ENCODE results near the gene HEXD.

HEXD gene

GRCh38 chr17:82382933-82383255 lies 35.3 kb upstream of the HEXD start:
- DNase-seq = no peak

GRCh38 chr17:82383411-82383810 lies 34.7 kb upstream of the HEXD start:
- no peak for DNase-seq

- DNase-seq = no peak
Observed at GRCh38 chr17:82384051-82384729, 34.0 kb upstream of the HEXD start.

- DNase-seq = peak; percentile 57
Observed at GRCh38 chr17:82384730-82385481, 33.2 kb upstream of the HEXD start.

- no peak for DNase-seq
Observed at GRCh38 chr17:82385559-82386254, 32.4 kb upstream of the HEXD start.

- no peak for DNase-seq
Observed at GRCh38 chr17:82386255-82386831, 31.8 kb upstream of the HEXD start.

GRCh38 chr17:82386881-82387704 lies 31.1 kb upstream of the HEXD start:
- DNase-seq = no peak

GRCh38 chr17:82387705-82388106 lies 30.4 kb upstream of the HEXD start:
- DNase-seq = no peak

GRCh38 chr17:82388223-82388921 lies 29.8 kb upstream of the HEXD start:
- no peak for DNase-seq

- no peak for DNase-seq
Observed at GRCh38 chr17:82388922-82389283, 29.2 kb upstream of the HEXD start.

- DNase-seq = no peak
Observed at GRCh38 chr17:82389379-82389778, 28.8 kb upstream of the HEXD start.

- no peak for DNase-seq
Observed at GRCh38 chr17:82390015-82390859, 27.9 kb upstream of the HEXD start.

GRCh38 chr17:82390860-82391435 lies 27.2 kb upstream of the HEXD start:
- no peak for DNase-seq

GRCh38 chr17:82391496-82392066 lies 26.6 kb upstream of the HEXD start:
- DNase-seq = no peak

GRCh38 chr17:82392209-82392920 lies 25.8 kb upstream of the HEXD start:
- no peak for DNase-seq

- DNase-seq = no peak
Observed at GRCh38 chr17:82392941-82393340, 25.2 kb upstream of the HEXD start.

- DNase-seq = no peak
Observed at GRCh38 chr17:82394278-82394677, 23.9 kb upstream of the HEXD start.

- no peak for DNase-seq
Observed at GRCh38 chr17:82396601-82397435, 21.3 kb upstream of the HEXD start.
